SK-N-SH (cell line): Measurements from ENCODE around the gene MSH5. TPM values are rescaled to one million over a fixed set of nuclear protein-coding genes. Genes with fewer than 3 reads are reported as not detected.
A peak's percentile ranks its signal among the peaks of the same experiment; 100 is the strongest.

Experiments
- CTCF ChIA-PET: fragments of 300-600, 350-600 bp; formaldehyde crosslinking; extraction: SDS; loops from one replicate; lab custom pipeline; 2021; lab: Yijun Ruan, JAX
- POLR2A ChIA-PET: fragments of 350-600 bp; sonication (Branson Sonifier 250); formaldehyde crosslinking; extraction: SDS; loops from one replicate; lab custom pipeline; 2020; ENCODE audit warnings: antibody characterized with exemption, inconsistent platforms; lab: Yijun Ruan, JAX
- DNase-seq: peaks from one replicate; pipeline ENCODE4 v3.0.0; 2012
- H2AFZ ChIP-seq: fragments of 200-600 bp; sonication (generic); 2 replicates; pipeline ENCODE4 v1.8.1; 2016; ENCODE audit warnings: antibody characterized with exemption, mild to moderate bottlenecking, low read depth
- H3F3A ChIP-seq: fragments of 200-600 bp; sonication (generic); replicated peaks from 2 replicates; pipeline ENCODE3; 2016; ENCODE audit warnings: antibody characterized with exemption, mild to moderate bottlenecking; ENCODE audit not compliant: insufficient read depth
- H3K27ac ChIP-seq, 2 experiments: fragments of 200-500 bp in 1 of 2; fragments of 200-600 bp in 1 of 2; sonication (Bioruptor generic) in 1 of 2; sonication (generic), shearing (Covaris generic) in 1 of 2; 2 replicates each; pipeline versions ENCODE4 v1.5.1 to v1.6.1; 2014 to 2016; ENCODE audit warnings: low read depth in 2 of 2, inconsistent platforms in 1 of 2, low read length in 1 of 2, mild to moderate bottlenecking in 1 of 2, mixed read lengths in 1 of 2
- H3K27me3 ChIP-seq: fragments of 200-600 bp; sonication (generic), shearing (Covaris generic); 2 replicates; pipeline ENCODE4 v1.6.1; 2016; ENCODE audit warnings: mixed run types; ENCODE audit not compliant: insufficient read depth
- H3K36me3 ChIP-seq, 2 experiments: fragments of 200-500 bp in 1 of 2; fragments of 200-600 bp in 1 of 2; sonication (Bioruptor generic) in 1 of 2; sonication (generic) in 1 of 2; replicated peaks in 1 of 2; 2 replicates each; pipeline versions ENCODE3 to v1.5.1; 2014 to 2016; ENCODE audit warnings: low read length in 1 of 2, mild to moderate bottlenecking in 1 of 2; ENCODE audit not compliant: insufficient read depth in 2 of 2, control insufficient read depth in 1 of 2
- H3K4me1 ChIP-seq, 2 experiments: fragments of 200-500 bp in 1 of 2; fragments of 200-600 bp in 1 of 2; sonication (Bioruptor generic) in 1 of 2; sonication (generic), shearing (Covaris generic) in 1 of 2; 2 replicates each; pipeline versions ENCODE4 v1.5.1 to v1.6.1; 2014 to 2016; ENCODE audit warnings: low read depth in 1 of 2, low read length in 1 of 2, mixed run types in 1 of 2; ENCODE audit not compliant: insufficient read depth in 2 of 2, control insufficient read depth in 1 of 2
- H3K4me2 ChIP-seq: fragments of 200-600 bp; sonication (generic), shearing (Covaris generic); 2 replicates; pipeline ENCODE4 v1.6.1; 2017; ENCODE audit warnings: mixed run types
- H3K4me3 ChIP-seq, 2 experiments: fragments of 200-500 bp in 1 of 2; fragments of 200-600 bp in 1 of 2; sonication (Bioruptor generic) in 1 of 2; sonication (generic), shearing (Covaris generic) in 1 of 2; 2 replicates each; pipeline versions ENCODE4 v1.5.1 to v1.8.1; 2014 to 2016; ENCODE audit warnings: low read depth in 2 of 2, inconsistent platforms in 1 of 2, low read length in 1 of 2, mild to moderate bottlenecking in 1 of 2, mixed read lengths in 1 of 2, moderate library complexity in 1 of 2
- H3K79me2 ChIP-seq: fragments of 200-600 bp; sonication (generic); 2 replicates; pipeline ENCODE4 v1.8.1; 2017; ENCODE audit warnings: mild to moderate bottlenecking; ENCODE audit not compliant: insufficient read depth
- H3K9ac ChIP-seq: fragments of 200-600 bp; sonication (generic); 2 replicates; pipeline ENCODE4 v1.6.1; 2017; ENCODE audit warnings: mixed run types
- H3K9me2 ChIP-seq: fragments of 200-600 bp; sonication (generic); 2 replicates; pipeline ENCODE4 v1.6.1; 2017; ENCODE audit warnings: mixed run types
- H3K9me3 ChIP-seq: fragments of 200-600 bp; sonication (generic); 2 replicates; pipeline ENCODE4 v1.6.1; 2017; ENCODE audit warnings: mixed run types, mild to moderate bottlenecking, moderate library complexity
- H4K20me1 ChIP-seq: fragments of 200-600 bp; sonication (generic); 2 replicates; pipeline ENCODE4 v1.6.1; 2017; ENCODE audit warnings: mild to moderate bottlenecking, mixed run types; ENCODE audit not compliant: insufficient read depth
- EP300 ChIP-seq, 2 experiments: IDR thresholded peaks; 2 replicates each; pipeline versions ENCODE4 v1.4.0 to v1.6.1; 2012; ENCODE audit warnings: borderline replicate concordance in 1 of 2, low read depth in 1 of 2, low read length in 1 of 2
- FOXM1 ChIP-seq: IDR thresholded peaks from 2 replicates; pipeline ENCODE4 v1.4.0; 2012; ENCODE audit warnings: low read depth, mild to moderate bottlenecking
- GABPA ChIP-seq: IDR thresholded peaks from 2 replicates; pipeline ENCODE4 v1.4.0; 2012; ENCODE audit warnings: low read depth, mild to moderate bottlenecking
- JUND ChIP-seq: IDR thresholded peaks from 2 replicates; pipeline ENCODE4 v1.4.0; 2012
- MXI1 ChIP-seq: IDR thresholded peaks from 2 replicates; pipeline ENCODE4 v1.6.1; 2012; ENCODE audit warnings: mild to moderate bottlenecking, low read depth, low read length, improper control_type of control experiment
- NFIC ChIP-seq: IDR thresholded peaks from 2 replicates; pipeline ENCODE4 v1.4.0; 2012; ENCODE audit warnings: borderline replicate concordance
- RAD21 ChIP-seq: IDR thresholded peaks from 2 replicates; pipeline ENCODE4 v1.6.1; 2012; ENCODE audit warnings: mild to moderate bottlenecking, low read length
- RCOR1 ChIP-seq: fragments of 150-350 bp; IDR thresholded peaks from 2 replicates; pipeline ENCODE4 v1.6.1; 2017; ENCODE audit warnings: antibody characterized with exemption, low read length
- SMC3 ChIP-seq: IDR thresholded peaks from 2 replicates; pipeline ENCODE4 v1.6.1; 2012; ENCODE audit warnings: low read depth, low read length, improper control_type of control experiment
- TAF1 ChIP-seq: IDR thresholded peaks from 2 replicates; pipeline ENCODE4 v1.6.1; 2012; ENCODE audit warnings: low read depth, mild to moderate bottlenecking, low read length, moderate library complexity, borderline replicate concordance
- TEAD4 ChIP-seq: IDR thresholded peaks from 2 replicates; pipeline ENCODE4 v1.4.0; 2012; ENCODE audit warnings: mild to moderate bottlenecking, borderline replicate concordance; ENCODE audit not compliant: insufficient read depth
- YY1 ChIP-seq: IDR thresholded peaks from 2 replicates; pipeline ENCODE4 v1.4.0; 2012; ENCODE audit warnings: low read depth, mild to moderate bottlenecking
- WGBS: methylation state at CpG from one replicate; pipeline ENCODE4 v1.1.6; 2017; ENCODE audit warnings: low lambda C conversion rate; 5-methylcytosine and 5-hydroxymethylcytosine counted together
- polyA plus RNA-seq, 3 experiments: library from polyadenylated mRNA; depleted of rRNA; stranded (reverse); fragments of >200 nt; gene quantifications; 2 replicates each; pipeline ENCODE4 v1.2.3, GENCODE V29; 2012
- TF ChIP-seq, protein P1 (sequence below): fragments of 150-350 bp; IDR thresholded peaks from 2 replicates; pipeline ENCODE4 v1.6.1; 2016; ENCODE audit warnings: mild to moderate bottlenecking, low read depth, low read length
- TF ChIP-seq, protein P2 (sequence below): IDR thresholded peaks from 2 replicates; pipeline ENCODE4 v1.6.1; 2012; ENCODE audit warnings: mild to moderate bottlenecking, low read depth, low read length, moderate library complexity
- TF ChIP-seq, protein P3 (sequence below): IDR thresholded peaks from 2 replicates; pipeline ENCODE4 v1.4.0; 2012; ENCODE audit warnings: low read depth
- TF ChIP-seq, protein P4 (sequence below): IDR thresholded peaks from 2 replicates; pipeline ENCODE4 v1.4.0; 2012; ENCODE audit warnings: low read depth, borderline replicate concordance

Gene MSH5
- polyA plus RNA-seq, 1 of the 3 experiments (the other 2 are of a cell fraction) = 16.0 TPM

DNA sequence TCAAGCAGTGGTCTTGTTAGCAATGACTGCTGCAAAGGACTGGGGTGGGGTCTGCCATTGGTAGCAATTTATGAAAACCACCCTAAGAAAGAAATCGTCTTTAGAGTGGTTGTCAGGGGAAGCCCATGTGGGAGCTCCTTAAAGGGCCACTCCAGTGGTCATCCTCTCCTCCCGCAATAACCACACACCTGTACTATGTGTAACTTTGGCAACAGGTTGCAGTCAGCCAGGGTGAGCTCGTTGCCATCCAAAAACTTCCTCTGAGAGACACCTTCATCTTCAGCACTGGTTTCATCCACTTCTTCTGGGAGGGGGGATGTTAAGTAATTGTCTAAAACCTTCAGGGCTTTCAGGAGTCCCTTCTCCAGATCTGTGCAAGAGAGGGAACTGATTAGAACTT lies 7.8 kb upstream of the MSH5 start:
- Histone ChIP-seq H3K9ac (no peak overlapping the region), H3K27ac (peak overlapping the region in 1 of 2 experiments; percentile 94; a peak in 2 of 4 replicates), H3K79me2 (peaks cover 71% of the 10 kb centered on the region), H3K36me3 (peaks cover 37 to 53% of the 10 kb centered on the region in 2 experiments), H3K27me3 (no peaks in the 10 kb centered on the region), H2AFZ (no peak overlapping the region), H4K20me1 (peaks cover 27% of the 10 kb centered on the region), H3K4me1 (peaks cover 26 to 28% of the 10 kb centered on the region in 2 experiments; a peak in 3 of 4 replicates), H3F3A (peaks cover 51% of the 10 kb centered on the region), H3K9me2 (no peaks in the 10 kb centered on the region), H3K4me2 (peak overlapping the region; percentile 21; the same call in 1 of the 2 replicates), H3K4me3 (no peak overlapping the region), H3K9me3 (no peaks in the 10 kb centered on the region)
- TF ChIP-seq, protein P1, sequence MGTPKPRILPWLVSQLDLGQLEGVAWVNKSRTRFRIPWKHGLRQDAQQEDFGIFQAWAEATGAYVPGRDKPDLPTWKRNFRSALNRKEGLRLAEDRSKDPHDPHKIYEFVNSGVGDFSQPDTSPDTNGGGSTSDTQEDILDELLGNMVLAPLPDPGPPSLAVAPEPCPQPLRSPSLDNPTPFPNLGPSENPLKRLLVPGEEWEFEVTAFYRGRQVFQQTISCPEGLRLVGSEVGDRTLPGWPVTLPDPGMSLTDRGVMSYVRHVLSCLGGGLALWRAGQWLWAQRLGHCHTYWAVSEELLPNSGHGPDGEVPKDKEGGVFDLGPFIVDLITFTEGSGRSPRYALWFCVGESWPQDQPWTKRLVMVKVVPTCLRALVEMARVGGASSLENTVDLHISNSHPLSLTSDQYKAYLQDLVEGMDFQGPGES = no peak
- no peak for TF ChIP-seq JUND
- TF ChIP-seq, protein P2, sequence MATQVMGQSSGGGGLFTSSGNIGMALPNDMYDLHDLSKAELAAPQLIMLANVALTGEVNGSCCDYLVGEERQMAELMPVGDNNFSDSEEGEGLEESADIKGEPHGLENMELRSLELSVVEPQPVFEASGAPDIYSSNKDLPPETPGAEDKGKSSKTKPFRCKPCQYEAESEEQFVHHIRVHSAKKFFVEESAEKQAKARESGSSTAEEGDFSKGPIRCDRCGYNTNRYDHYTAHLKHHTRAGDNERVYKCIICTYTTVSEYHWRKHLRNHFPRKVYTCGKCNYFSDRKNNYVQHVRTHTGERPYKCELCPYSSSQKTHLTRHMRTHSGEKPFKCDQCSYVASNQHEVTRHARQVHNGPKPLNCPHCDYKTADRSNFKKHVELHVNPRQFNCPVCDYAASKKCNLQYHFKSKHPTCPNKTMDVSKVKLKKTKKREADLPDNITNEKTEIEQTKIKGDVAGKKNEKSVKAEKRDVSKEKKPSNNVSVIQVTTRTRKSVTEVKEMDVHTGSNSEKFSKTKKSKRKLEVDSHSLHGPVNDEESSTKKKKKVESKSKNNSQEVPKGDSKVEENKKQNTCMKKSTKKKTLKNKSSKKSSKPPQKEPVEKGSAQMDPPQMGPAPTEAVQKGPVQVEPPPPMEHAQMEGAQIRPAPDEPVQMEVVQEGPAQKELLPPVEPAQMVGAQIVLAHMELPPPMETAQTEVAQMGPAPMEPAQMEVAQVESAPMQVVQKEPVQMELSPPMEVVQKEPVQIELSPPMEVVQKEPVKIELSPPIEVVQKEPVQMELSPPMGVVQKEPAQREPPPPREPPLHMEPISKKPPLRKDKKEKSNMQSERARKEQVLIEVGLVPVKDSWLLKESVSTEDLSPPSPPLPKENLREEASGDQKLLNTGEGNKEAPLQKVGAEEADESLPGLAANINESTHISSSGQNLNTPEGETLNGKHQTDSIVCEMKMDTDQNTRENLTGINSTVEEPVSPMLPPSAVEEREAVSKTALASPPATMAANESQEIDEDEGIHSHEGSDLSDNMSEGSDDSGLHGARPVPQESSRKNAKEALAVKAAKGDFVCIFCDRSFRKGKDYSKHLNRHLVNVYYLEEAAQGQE = no peak
- TF ChIP-seq GABPA = no peak
- no peak for TF ChIP-seq MXI1
- TF ChIP-seq, protein P3, sequence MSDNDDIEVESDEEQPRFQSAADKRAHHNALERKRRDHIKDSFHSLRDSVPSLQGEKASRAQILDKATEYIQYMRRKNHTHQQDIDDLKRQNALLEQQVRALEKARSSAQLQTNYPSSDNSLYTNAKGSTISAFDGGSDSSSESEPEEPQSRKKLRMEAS = no peak
- TF ChIP-seq NFIC = no peak
- no peak for TF ChIP-seq FOXM1
- TF ChIP-seq SMC3 = no peak
- WGBS = 94% methylated on average over 3 of the region's 3 CpGs
- no peak for DNase-seq
- POLR2A ChIA-PET = no interaction called here
- CTCF ChIA-PET = interaction anchor here (1.3 to 7.3 kb wide), 3 partner anchors 8 to 99 kb away, joined by 3 to 45 read pairs (median 39); partner anchors contain the start of gene MSH5

DNA sequence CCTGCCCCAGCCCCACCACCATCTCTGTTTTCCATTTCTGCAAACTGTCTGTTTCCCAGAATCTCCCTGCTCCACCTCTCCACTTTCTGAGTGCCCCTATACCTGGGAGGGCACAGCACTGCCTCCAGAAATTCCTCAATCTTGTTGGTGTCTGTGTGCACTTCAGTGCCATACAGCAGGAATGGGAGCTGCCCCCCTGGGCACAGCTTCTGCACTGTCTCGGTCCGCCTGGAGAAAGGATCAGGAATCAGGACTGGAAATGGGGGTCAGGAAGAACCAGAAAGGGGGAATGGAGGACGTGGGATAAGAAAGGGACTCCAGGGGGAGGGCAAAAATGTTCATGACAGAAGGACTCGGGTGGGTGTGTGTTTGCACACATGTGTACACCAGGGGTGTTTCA lies 6.1 kb upstream of the MSH5 start:
- ChIA-PET CTCF (interaction anchor here (0.7 to 7.3 kb wide), 2 partner anchors 97 to 188 kb away, joined by 3 to 45 read pairs; partner anchors contain the start of gene ATP6V1G2), POLR2A (no interaction called here)
- Histone ChIP-seq H3F3A (peaks cover 65% of the 10 kb centered on the region), H3K9ac (peak overlapping the region; percentile 97; the same call in 1 of the 2 replicates), H3K4me1 (peaks cover 25 to 38% of the 10 kb centered on the region in 2 experiments; a peak in 3 of 4 replicates), H3K9me3 (no peaks in the 10 kb centered on the region), H4K20me1 (peaks cover 26% of the 10 kb centered on the region), H2AFZ (no peak overlapping the region), H3K27ac (peak overlapping the region in 1 of 2 experiments; percentile 88; a peak in 2 of 4 replicates), H3K79me2 (peaks cover 69% of the 10 kb centered on the region), H3K4me2 (peak overlapping the region; percentile 99), H3K27me3 (no peaks in the 10 kb centered on the region), H3K9me2 (no peaks in the 10 kb centered on the region), H3K4me3 (peak overlapping the region in 1 of 2 experiments; percentile 86; a peak in 1 of 4 replicates), H3K36me3 (peaks cover 26 to 39% of the 10 kb centered on the region in 2 experiments)
- DNase-seq = no peak
- WGBS = 94% methylated on average over 4 of the region's 4 CpGs
- TF ChIP-seq GABPA = no peak
- no peak for TF ChIP-seq RAD21
- TF ChIP-seq TEAD4 = no peak
- TF ChIP-seq, protein P3 = no peak
- no peak for TF ChIP-seq RCOR1
- TF ChIP-seq, protein P4, sequence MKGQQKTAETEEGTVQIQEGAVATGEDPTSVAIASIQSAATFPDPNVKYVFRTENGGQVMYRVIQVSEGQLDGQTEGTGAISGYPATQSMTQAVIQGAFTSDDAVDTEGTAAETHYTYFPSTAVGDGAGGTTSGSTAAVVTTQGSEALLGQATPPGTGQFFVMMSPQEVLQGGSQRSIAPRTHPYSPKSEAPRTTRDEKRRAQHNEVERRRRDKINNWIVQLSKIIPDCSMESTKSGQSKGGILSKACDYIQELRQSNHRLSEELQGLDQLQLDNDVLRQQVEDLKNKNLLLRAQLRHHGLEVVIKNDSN = no peak
- TF ChIP-seq TAF1 = no peak
- TF ChIP-seq, protein P2 = no peak
- no peak for TF ChIP-seq EP300 (IDR thresholded peaks at IDR 0.05; ENCODE audit: borderline replicate concordance in 1 of 2, low read depth in 1 of 2, low read length in 1 of 2)
- no peak for TF ChIP-seq YY1
